Measurements from ENCODE around the gene USHBP1.

The USHBP1 gene

GRCh38 chr19:17263712-17264640 is 569 bp downstream of the USHBP1 start:
- TF ChIP-seq CTCF (IDR thresholded peaks at IDR 0.05; ENCODE audit: poor library complexity, severe bottlenecking), result no peak
- Histone ChIP-seq H3K9me3 (ENCODE audit: severe bottlenecking) (no peaks in the 10 kb centered on the region), H3K27ac (ENCODE audit: poor library complexity, severe bottlenecking) (no peak overlapping the region), H3K4me1 (ENCODE audit: insufficient read depth, poor library complexity, severe bottlenecking) (peaks cover 5% of the 10 kb centered on the region), H3K36me3 (ENCODE audit: low read depth) (peaks cover 5% of the 10 kb centered on the region; the same call in 1 of the 2 replicates), H3K27me3 (ENCODE audit: insufficient read depth, poor library complexity, severe bottlenecking) (no peaks in the 10 kb centered on the region), H3K4me3 (ENCODE audit: severe bottlenecking) (no peak overlapping the region)
- ATAC-seq (ENCODE audit: low read depth) (no peak), DNase-seq (ENCODE audit: low spot score) (no peak)

- H3K27ac ChIP-seq (ENCODE audit: poor library complexity, severe bottlenecking), result no peak overlapping the region
- H3K9me3 ChIP-seq (ENCODE audit: severe bottlenecking), result no peaks in the 10 kb centered on the region
- H3K4me3 ChIP-seq (ENCODE audit: severe bottlenecking), result no peak overlapping the region
- ATAC-seq (ENCODE audit: low read depth) (no peak), DNase-seq (ENCODE audit: low spot score) (no peak)
- no peak for TF ChIP-seq CTCF (IDR thresholded peaks at IDR 0.05; ENCODE audit: poor library complexity, severe bottlenecking)
- no peaks in the 10 kb centered on the region for H3K4me1 ChIP-seq (ENCODE audit: insufficient read depth, poor library complexity, severe bottlenecking)
- H3K27me3 ChIP-seq (ENCODE audit: insufficient read depth, poor library complexity, severe bottlenecking), result no peaks in the 10 kb centered on the region
- H3K36me3 ChIP-seq (ENCODE audit: low read depth), result no peaks in the 10 kb centered on the region
Observed at GRCh38 chr19:17262557-17262956, 2.0 kb downstream of the USHBP1 start.

GRCh38 chr19:17260842-17261325 is 3.7 kb downstream of the USHBP1 start:
- Histone ChIP-seq H3K4me1 (ENCODE audit: insufficient read depth, poor library complexity, severe bottlenecking) (no peaks in the 10 kb centered on the region), H3K9me3 (ENCODE audit: severe bottlenecking) (no peaks in the 10 kb centered on the region), H3K27me3 (ENCODE audit: insufficient read depth, poor library complexity, severe bottlenecking) (no peaks in the 10 kb centered on the region), H3K36me3 (ENCODE audit: low read depth) (no peaks in the 10 kb centered on the region), H3K4me3 (ENCODE audit: severe bottlenecking) (no peak overlapping the region), H3K27ac (ENCODE audit: poor library complexity, severe bottlenecking) (no peak overlapping the region)
- ATAC-seq (ENCODE audit: low read depth), result peak; percentile 97
- no peak for DNase-seq (ENCODE audit: low spot score)
- TF ChIP-seq CTCF (IDR thresholded peaks at IDR 0.05; ENCODE audit: poor library complexity, severe bottlenecking), result peak; percentile 95

- H3K9me3 ChIP-seq (ENCODE audit: severe bottlenecking), result no peaks in the 10 kb centered on the region
- no peak overlapping the region for H3K27ac ChIP-seq (ENCODE audit: poor library complexity, severe bottlenecking)
- H3K36me3 ChIP-seq (ENCODE audit: low read depth), result no peaks in the 10 kb centered on the region
- H3K4me1 ChIP-seq (ENCODE audit: insufficient read depth, poor library complexity, severe bottlenecking), result no peaks in the 10 kb centered on the region
- TF ChIP-seq CTCF (IDR thresholded peaks at IDR 0.05; ENCODE audit: poor library complexity, severe bottlenecking), result no peak
- H3K27me3 ChIP-seq (ENCODE audit: insufficient read depth, poor library complexity, severe bottlenecking), result no peaks in the 10 kb centered on the region
- no peak overlapping the region for H3K4me3 ChIP-seq (ENCODE audit: severe bottlenecking)
- ATAC-seq (ENCODE audit: low read depth), result no peak
- DNase-seq (ENCODE audit: low spot score), result no peak
Observed at GRCh38 chr19:17259934-17260333, 4.6 kb downstream of the USHBP1 start.

Measured in RWPE2 (cell line).